ENCODE measurements around the gene PDLIM7. TPM values are rescaled to one million over a fixed set of nuclear protein-coding genes. Genes with fewer than 3 reads are reported as not detected.

PDLIM7 gene
- polyA plus RNA-seq, 3 donors = 117 to 152 (median 120) TPM

DNA sequence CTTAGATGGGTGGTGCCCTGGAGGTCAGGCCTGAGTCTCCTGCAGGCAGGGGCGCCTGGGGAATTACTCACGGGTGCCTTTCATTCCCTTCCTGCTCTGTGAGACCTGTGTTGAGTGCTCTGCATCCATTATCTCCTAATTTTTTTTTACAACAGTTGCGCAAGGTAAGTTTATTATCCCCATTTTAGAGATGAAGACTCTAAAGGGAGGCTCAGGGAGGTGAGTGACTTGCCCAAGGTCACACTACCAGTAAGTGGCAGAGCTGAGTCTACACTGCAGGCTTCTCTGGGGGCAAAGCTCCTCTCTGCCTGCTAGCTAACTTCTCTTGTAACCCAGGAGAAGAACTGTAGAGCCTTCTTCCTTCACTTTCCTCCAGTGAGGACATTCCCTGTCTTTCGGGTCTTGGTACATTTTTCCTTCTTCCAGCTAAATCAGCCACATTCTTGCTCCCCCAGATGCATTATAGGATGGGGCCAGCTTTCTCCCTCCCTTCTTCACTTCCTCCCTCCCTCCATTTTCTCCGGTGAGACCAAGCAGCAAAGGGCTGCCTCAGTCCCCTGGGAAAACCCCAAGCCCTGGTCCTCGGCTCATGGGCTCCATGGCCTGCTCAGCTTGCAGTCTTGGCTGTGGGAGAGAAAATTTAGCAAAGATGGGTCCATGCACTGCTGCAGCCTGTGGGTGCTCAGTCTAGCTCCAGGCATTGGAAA lies 49.0 kb downstream of the PDLIM7 start:
- no peak for DNase-seq

DNA sequence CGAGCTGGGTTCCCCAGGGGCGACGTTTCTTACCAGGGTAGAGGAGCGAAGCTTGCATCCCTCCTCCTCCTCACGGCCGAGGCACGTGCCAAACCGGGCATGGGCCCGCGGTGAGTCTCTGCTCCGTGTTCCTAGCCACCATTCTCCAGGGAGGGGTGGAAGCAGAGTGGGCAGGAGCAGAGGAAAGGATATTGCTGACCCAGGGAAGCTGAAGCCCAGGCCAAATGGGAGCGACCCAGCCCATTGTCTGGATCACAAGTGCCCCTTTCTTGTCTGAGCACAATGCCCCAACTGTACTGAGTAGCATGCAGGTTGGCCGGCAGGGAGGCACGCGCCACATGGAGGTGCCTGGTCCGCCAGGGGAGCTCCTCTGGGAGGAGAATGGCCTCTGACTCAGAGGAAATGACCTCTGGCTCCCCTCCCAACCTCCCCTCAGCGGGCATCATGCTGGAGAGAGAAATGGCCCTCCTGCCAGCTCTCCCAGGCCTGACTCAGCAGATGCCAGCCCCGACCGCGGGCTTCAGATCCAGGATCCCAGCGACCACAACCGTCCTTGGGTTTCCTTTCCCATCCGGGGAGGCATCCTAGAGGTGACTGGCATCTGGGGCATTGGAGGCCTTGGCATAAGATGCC lies 49.7 kb downstream of the PDLIM7 start:
- no peak for DNase-seq

DNA sequence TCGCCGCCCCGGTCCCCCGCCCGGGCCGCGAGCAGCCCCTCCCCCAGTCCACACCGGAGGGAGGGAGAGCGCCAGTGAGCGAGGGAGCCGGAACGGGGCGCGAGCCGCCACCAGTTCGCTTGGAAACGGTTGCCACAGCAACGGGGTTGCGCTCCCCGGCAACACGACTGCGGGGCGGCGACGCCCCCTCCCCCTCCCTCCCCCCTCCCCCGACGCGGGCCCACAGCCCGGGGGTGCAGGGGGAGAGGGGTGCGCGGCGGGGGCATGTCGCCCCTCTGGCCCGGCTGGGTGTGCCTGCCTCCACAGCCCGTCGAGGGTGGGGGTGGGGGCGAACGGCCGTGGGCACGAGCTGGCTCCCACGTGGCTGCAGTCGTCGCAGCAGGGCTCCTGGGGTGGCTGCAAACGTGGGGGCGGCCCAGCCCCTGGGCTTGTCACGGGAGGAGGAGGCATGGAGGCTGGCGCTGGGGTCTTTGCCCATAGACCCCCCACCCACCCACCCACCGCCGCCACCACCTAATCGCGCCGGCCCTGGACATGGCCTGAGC lies 50.3 kb downstream of the PDLIM7 start:
- no peak for DNase-seq

DNA sequence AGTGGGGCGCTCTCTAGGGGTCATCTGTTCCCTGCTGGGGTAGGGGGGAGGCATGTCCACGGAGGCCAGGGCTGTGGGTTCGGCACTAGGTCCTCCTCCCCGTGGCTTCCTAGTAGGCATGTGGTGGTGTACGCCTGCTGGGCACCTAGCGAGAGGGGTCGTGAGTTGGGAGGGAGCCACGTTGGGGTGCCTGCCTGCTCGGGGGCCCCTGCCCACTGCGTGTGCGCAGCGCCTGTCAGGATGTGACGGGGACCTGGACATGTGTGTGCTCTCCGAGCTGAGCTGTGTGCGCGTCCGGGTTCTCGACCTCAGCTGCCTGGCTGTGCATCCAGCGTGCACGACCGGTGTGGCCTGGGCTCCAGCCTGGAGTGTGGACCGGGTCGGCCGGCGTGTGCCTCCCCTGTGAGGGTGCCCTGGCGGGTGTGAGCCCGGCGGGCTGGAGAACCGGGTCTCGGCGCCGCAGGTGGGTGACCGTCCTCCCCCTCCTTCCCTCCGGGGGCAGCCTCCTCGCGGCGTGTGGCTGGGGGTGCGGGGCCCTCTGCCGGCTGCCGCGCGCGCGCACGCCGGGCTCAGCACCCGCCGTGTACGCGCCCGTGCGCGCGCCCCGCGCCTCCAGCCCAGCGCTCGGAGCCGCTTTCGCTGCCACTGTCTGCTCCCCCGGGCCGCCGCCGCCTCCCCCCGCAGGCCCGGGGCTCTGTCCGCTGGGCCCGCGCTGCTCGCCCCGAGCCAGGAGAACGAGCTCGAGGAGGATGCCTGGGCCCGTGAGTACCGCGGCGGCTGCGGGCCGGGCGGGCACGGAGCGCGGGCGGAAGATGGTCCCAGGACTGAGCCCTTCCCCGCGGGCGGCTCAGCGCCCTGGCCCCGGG lies 51.0 kb downstream of the PDLIM7 start, which contains the start of gene PRR7:
TSS of gene PRR7 (plus strand) at position 615 of the 866 bp plus-strand sequence. CDS start 8,254 bp downstream, outside the sequence.
- no peak for DNase-seq

DNA sequence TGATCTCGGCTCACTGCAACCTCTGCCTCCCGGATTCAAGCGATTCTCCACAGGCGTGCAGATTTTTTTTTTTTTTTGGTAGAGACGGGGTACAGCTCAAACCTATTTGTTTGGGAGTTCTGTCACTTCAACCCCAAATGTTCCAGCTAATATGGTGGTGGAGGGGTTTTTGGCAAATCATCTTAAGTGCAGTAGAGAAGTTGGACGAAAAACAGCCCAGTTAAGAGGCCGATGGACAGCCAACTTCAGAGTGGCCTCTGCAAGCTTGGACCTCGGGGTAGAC lies 51.5 kb downstream of the PDLIM7 start:
- DNase-seq = no peak

DNA sequence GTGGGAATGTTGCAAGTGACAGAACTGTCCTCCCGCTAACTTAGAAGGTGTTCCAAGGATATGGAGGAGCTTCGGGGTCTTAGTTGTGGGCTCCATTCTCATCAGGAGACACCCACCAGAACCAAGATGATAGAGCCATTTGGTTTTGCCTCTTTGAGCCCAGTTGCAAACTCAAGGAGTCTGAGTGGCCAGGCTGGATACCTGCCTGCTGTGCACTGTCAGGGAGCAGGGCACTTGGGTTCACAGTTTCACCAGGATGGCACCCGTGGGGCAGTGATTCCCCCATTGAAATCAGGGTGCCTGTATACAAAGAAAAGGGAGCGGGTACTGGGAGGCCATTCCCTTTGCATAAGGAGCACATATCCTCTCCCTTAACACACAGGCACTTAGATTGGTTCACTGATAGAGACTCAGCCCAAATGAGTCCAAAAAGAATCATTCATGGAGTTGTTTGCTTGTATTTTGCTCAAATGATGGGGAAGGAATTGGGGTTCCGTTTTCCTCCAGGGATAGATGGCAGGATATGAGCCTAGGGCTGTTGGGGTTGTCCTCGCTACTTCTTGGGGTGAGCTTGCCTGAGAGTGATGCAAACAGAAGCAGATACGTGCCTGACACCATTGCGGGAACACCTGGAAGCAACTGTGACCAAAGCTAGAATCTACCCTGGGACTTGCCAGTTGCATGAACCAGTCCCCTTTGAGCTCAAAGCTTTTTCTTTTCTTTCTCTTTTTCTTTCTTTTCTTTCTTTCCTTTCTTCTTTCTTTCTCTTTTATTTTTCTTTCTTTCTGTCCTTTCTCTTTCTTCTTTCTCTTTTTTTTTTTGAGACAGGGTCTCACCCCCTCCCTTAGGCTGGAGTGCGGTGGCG lies 52.1 kb downstream of the PDLIM7 start:
- DNase-seq = no peak

DNA sequence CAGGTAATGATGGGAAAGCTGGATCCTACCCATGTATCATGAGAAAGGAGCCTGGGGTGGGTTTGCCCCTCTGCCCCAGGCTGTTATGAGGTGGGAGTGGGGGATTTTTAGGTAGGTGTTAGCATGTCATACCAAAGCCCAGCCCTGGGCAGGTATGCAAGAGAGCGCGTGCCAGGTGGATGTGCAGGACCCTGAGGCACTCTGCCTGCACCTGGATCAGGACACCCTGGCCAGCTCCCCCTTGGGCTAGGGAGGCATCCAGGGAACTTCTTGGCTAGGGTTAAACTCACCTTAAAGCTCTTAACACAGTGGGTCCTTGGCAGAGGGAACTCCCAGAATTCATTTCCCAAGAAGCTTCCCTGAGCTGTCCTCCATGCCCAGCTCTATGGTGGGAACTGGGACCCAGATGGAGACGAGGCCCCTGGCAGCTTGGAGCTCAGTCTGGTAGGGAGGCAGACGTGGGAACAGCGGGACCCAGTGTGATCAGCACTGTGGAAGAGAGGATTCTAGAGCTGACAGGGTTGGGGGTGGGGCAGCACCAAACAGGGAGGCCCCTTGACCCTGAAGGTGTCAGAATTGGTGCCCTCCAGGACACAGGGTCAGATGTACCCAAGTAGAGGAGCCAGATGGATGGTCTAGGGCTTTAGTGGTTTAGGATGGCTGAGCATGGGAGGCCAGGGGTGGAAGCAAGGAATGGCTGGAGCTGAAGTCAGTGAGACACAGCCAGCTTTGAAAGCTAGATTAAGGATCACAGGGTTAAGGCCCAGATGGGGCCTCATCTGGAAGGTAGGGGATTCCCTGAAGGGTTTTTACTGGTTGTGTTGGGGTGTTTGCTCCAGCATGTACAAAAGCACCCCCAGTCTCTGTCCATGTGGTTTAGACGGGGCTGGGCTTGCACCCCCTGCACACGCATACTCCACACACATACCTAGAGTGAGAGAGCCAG lies 53.0 kb downstream of the PDLIM7 start:
- DNase-seq = no peak

DNA sequence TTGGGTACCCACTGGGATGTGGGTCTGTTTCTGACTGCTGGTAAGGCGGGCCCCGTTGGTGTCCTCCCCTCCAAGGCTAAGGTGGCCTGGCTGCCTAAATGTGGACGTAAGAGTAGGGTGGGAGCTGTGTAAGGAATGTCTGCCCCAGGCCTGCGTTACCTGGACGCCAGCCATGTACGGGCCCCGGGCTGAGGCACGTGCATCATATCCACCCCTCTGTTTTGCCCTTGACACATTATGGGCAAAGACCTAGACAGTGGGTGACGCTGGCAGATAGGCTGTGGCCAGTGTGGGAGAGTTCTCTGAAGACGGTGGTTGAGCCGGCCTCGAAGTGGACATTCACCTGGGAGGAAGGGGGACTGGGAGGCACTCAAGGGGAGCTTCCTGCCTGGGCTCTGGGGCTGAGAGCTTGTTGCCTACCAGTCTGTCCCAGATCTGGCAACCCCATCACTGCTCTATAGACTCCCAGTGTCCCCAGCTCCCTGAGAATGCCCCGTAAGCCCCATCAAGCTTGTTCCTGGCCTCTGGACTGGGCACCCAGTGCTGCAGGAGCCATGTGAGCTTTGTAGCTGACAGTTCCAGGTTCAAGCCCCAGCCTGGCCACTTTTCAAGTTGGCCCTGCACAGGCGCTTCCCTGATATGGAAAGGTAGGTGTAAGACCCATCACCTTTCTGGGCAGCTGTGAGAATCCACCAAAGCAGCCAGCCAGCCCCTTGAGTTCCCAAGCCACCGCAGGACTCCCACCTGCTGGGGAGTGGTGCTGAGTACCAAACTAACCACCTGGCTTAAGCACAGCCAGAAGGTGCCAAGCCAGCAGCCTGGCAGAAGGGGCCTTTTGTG lies 54.0 kb downstream of the PDLIM7 start:
- no peak for DNase-seq

DNA sequence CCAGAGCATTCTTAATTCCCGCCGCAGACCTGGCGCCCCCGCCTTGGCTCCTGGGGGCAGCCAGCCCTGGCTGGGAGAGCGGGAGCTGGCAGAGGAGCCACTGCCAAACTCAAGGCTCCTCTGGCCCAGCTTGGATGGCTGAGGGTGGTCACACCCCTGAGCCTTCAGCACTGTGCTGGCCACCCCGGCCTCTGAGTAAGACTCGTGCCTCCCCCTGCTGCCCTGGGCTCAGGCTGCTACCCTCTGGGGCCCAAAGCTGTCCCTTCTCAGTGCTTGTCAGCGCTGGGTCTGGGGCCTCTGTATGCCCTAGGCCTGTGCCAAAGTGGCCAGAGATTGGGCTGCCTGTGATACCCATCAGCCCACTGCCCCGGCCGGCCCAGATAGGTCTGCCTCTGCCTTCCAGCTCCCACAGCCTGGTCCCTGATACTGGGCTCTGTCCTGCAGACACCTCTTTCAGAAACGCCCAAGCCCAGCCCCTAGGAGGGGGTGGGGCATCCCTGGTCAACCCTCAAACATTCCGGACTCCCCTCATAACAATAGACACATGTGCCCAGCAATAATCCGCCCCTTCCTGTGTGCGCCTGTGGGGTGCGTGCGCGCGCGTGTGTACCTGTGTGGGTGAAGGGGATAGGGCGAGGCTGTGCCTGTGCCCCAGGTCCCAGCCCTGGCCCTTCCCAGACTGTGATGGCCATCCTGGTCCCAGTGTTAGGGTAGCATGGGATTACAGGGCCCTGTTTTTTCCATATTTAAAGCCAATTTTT lies 55.2 kb downstream of the PDLIM7 start:
- DNase-seq = no peak

DNA sequence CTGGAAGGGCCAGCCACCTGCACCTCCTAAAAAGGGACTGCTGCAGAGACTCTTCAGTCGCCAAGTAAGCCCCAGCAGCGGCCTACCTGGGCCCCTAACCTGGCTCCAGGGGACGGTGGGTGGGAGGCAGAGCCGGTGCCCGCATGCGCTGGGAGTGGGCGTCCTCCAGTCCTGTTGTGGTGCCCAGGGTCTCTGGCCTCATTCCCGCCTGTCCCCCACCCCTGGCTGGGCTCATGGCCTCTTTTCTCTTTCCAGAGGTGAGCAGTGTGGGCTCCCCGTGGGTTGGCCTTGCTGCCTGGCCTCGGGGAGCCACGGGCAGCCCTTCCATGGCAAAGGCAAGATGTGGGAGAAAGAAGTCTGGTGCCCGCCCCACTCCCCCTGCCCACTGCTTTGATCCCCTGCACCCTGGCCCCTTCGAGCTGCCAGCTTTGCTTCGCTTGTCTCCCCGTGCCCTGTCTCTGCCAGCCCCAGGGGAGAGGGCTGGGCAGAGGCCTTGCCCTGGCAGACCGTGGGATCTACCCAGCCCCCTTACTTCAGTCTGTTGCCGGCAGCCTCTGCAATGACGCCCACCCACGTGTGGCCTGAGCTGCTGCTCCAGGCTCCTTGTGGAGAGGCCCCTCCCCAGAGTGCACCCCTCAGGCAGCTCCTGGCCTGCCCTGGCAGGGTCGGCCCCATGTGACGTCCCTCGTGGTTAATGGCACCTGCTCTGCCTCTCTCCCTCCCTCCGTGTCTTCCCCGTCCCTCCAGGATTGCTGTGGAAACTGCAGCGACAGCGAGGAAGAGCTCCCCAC lies 56.2 kb downstream of the PDLIM7 start:
- DNase-seq = no peak

DNA sequence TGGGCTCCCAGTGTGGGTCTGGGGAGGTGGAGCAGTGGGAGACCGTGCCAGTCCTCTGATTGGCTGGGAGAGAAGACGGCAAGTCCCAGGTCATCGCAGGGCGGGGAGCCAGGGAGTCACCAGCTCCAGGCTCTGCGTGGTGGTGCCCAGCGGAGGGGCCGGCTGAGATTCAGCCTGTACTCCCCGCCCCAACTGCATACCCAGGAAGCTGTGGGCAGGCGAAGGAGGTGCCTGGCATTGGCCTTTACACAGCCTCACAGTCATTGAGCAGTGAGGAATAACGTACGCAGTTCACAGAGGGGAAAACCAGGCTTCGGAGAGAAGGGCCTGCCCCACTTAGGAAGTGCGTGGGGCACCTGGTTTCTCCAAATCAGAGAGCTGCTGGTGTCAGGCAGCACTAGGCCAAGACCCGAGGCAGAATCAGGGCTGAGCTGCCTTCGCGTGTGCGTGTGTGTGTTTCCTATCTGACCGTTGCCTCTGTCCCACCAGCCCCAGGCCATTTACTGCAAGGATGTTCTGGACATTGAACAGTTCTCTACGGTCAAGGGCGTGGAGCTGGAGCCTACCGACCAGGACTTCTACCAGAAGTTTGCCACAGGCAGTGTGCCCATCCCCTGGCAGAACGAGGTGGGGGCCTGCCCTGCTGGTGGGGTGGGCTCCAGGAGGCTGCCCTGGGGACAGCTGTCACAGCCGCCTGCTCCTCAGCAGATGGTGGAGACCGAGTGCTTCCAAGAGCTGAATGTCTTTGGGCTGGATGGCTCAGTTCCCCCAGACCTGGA lies 57.0 kb downstream of the PDLIM7 start:
- no peak for DNase-seq

DNA sequence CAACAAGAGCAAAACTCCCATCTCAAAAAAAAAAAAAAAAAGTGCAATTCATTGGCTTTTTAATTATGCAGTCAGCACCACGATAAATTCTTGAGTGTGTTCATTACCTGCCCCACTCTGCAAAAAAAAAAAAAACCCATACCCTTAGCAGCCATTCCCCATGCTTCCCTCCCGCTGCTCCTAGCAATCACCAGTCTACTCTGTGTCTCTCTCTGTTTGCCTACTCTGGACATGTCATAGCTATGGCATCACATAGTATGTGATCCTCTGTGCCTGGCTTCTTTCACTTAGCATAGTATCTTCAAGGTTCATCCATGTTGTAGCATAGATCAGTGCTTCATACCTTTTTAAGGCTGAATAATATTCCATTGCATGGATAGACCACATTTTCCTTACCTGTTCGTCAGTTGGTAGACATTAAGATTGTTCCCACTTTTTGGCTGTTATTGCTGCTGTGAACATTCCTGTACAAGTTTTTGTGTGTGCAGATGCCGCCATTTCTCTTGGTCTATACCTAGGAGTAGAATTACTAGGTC lies 57.8 kb downstream of the PDLIM7 start:
- DNase-seq = no peak

DNA sequence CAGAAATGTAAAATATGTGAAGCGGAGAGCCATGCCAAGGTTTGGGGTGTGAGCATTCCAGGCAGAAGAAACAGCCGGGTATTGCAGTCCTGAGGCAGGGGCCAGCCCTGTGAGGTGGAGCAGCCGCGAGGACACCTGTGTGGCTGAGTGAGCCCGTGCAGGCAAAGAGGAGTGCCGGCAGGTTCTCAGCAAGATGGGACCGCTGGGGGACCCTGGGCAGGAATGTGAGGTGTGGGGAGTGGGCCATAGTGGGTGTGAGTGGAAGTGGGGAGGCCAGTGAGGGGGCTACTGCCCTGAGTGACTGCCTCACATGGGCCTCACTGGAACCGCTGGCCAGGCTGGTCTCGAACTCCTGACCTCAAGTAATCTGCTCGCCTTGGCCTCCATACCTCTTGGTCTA lies 58.9 kb downstream of the PDLIM7 start:
- no peak for DNase-seq

DNA sequence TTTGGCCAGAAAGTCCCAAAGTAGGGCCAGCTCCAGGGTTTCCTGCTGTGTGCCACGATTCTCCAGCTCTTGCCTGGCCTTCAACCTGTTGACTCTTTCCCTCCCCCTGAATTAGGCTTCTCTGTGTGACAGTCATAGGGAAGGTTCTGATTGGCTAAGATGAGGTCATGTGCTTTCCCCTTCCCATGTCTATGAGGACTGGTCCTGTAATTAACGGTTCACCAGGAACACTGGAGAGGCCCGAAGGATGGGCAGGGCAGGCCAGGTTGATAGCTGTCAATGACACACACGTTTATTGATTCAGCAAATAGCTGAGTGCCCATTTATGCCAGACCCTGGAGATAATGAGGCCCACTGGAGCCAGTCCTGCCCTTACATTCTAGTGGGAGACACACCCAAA lies 59.8 kb downstream of the PDLIM7 start:
- DNase-seq = no peak

DNA sequence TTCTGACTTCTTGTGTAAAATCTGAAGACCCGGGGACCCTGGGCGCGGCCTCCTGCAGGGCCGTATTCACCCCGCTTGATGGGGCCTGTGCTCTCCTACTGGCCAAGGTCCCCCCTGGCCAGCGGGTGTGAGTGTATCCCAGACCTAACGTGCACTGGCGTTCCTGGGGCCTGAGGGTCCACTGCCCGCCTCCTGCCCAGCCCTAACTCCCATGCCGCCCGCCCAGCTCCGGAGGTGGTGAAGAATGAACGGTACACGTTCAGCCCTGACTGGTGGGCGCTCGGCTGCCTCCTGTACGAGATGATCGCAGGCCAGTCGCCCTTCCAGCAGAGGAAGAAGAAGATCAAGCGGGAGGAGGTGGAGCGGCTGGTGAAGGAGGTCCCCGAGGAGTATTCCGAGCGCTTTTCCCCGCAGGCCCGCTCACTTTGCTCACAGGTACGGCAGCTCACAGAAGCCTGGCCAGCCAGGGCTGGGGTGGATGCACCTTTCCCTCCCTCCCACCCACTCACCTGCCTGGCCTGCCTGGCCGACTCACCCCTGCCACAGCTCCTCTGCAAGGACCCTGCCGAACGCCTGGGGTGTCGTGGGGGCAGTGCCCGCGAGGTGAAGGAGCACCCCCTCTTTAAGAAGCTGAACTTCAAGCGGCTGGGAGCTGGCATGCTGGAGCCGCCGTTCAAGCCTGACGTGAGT lies 61.4 kb downstream of the PDLIM7 start:
- no peak for DNase-seq

All from renal pelvis (tissue), 4 donors.